H1 (cell line): ENCODE measurements around the gene NUDT6. TPM values are rescaled to one million over a fixed set of nuclear protein-coding genes. Genes with fewer than 3 reads are reported as not detected.

Experiments
- CTCF ChIA-PET: fragments of 300-600 bp; sonication (Branson Sonifier 250); formaldehyde crosslinking; loops from one replicate; lab custom pipeline; 2021; ENCODE audit not compliant: partially characterized antibody; lab: Charles Lee
- POLR2A ChIA-PET: fragments of 300-600 bp; sonication (Branson Sonifier 250); formaldehyde crosslinking; loops from one replicate; lab custom pipeline; 2021; ENCODE audit warnings: inconsistent platforms; ENCODE audit not compliant: partially characterized antibody; lab: Charles Lee
- DNase-seq, 2 experiments: peaks; one replicate each; pipeline versions ENCODE4 v3.0.0 to v3.0.0-alpha.2; 2010 to 2022; ENCODE audit warnings: low spot score in 2 of 2, low read depth in 1 of 2, mixed read lengths in 1 of 2
- FAIRE-seq: peaks from 2 replicates; lab custom pipeline; 2011; peaks lifted over from hg19 to GRCh38; lab: Jason Lieb, UNC
- H2AFZ ChIP-seq: 2 replicates; pipeline ENCODE4 v1.8.1; 2012; ENCODE audit warnings: low read length, inconsistent platforms
- H2AK5ac ChIP-seq: 2 replicates; pipeline ENCODE4 v1.6.1; 2013; ENCODE audit warnings: low read depth, low read length
- H2BK120ac ChIP-seq: replicated peaks from 2 replicates; pipeline ENCODE3; 2013; ENCODE audit warnings: low read depth, low read length, inconsistent platforms
- H2BK12ac ChIP-seq: 2 replicates; pipeline ENCODE4 v1.6.1; 2013; ENCODE audit warnings: low read depth, low read length
- H2BK15ac ChIP-seq: 2 replicates; pipeline ENCODE4 v1.6.1; 2013; ENCODE audit warnings: low read length
- H2BK20ac ChIP-seq: 2 replicates; pipeline ENCODE4 v1.6.1; 2013; ENCODE audit warnings: low read length
- H2BK5ac ChIP-seq: 2 replicates; pipeline ENCODE4 v1.6.1; 2013; ENCODE audit warnings: low read depth, low read length
- H3K14ac ChIP-seq: 2 replicates; pipeline ENCODE4 v1.6.1; 2013; ENCODE audit warnings: inconsistent platforms; ENCODE audit not compliant: insufficient read length
- H3K18ac ChIP-seq: 2 replicates; pipeline ENCODE4 v1.6.1; 2013; ENCODE audit warnings: low read length; ENCODE audit errors: extremely low read depth
- H3K23ac ChIP-seq: 2 replicates; pipeline ENCODE4 v1.6.1; 2013; ENCODE audit warnings: inconsistent platforms; ENCODE audit not compliant: insufficient read length
- H3K23me2 ChIP-seq: 2 replicates; pipeline ENCODE4 v1.6.1; 2013; ENCODE audit warnings: low read depth, low read length
- H3K27ac ChIP-seq: 2 replicates; pipeline ENCODE4 v1.6.1; 2011; ENCODE audit warnings: low read depth, low read length, inconsistent platforms
- H3K27me3 ChIP-seq, 4 experiments: replicated peaks in 1 of 4; 1 replicate in 1 of 4; 2 replicates in 3 of 4; pipeline versions ENCODE4 v1.6.1 to v1.8.1; 2011 to 2013; ENCODE audit warnings: low read length in 3 of 4, mild to moderate bottlenecking in 3 of 4, inconsistent platforms in 2 of 4, mixed read lengths in 2 of 4, moderate library complexity in 1 of 4; ENCODE audit not compliant: control insufficient read depth in 3 of 4, insufficient read depth in 3 of 4; ENCODE audit errors: extremely low read depth in 1 of 4
- H3K36me3 ChIP-seq, 4 experiments: 2 replicates each; pipeline versions ENCODE4 v1.6.1 to v1.8.1; 2011 to 2013; ENCODE audit warnings: mild to moderate bottlenecking in 4 of 4, low read length in 3 of 4, moderate library complexity in 2 of 4, control low read depth in 1 of 4, inconsistent platforms in 1 of 4; ENCODE audit not compliant: insufficient read depth in 4 of 4, control insufficient read depth in 2 of 4
- H3K4ac ChIP-seq: replicated peaks from 2 replicates; pipeline ENCODE3; 2013; ENCODE audit warnings: low read length, low read depth, mixed read lengths, inconsistent platforms; ENCODE audit not compliant: insufficient read length
- H3K4me1 ChIP-seq, 4 experiments: replicated peaks in 1 of 4; 1 replicate in 1 of 4; 2 replicates in 3 of 4; pipeline versions ENCODE4 v1.6.1 to v1.8.1; 2011 to 2013; ENCODE audit warnings: low read length in 3 of 4, inconsistent platforms in 2 of 4, mixed read lengths in 1 of 4; ENCODE audit not compliant: insufficient read depth in 4 of 4, control insufficient read depth in 3 of 4
- H3K4me2 ChIP-seq, 2 experiments: 2 replicates each; pipeline versions ENCODE4 v1.6.1 to v1.8.1; 2011 to 2013; ENCODE audit warnings: low read depth in 2 of 2, low read length in 2 of 2, control low read depth in 1 of 2, inconsistent platforms in 1 of 2, mild to moderate bottlenecking in 1 of 2; ENCODE audit not compliant: insufficient read depth in 1 of 2
- H3K4me3 ChIP-seq, 4 experiments: fragments of 200-600, 300-600 bp in 1 of 4; sonication (generic), shearing (Covaris generic), sonication (Bioruptor Twin) in 1 of 4; 2 replicates each; pipeline versions ENCODE4 v1.5.1 to v1.8.1; 2011 to 2016; ENCODE audit warnings: low read length in 4 of 4, low read depth in 3 of 4, control low read depth in 2 of 4, inconsistent platforms in 2 of 4, mild to moderate bottlenecking in 2 of 4, mixed read lengths in 1 of 4, moderate library complexity in 1 of 4; ENCODE audit not compliant: insufficient read depth in 2 of 4; ENCODE audit errors: extremely low read depth in 1 of 4
- H3K56ac ChIP-seq: replicated peaks from 2 replicates; pipeline ENCODE3; 2013; ENCODE audit warnings: low read depth, mild to moderate bottlenecking, mixed read lengths, low read length, inconsistent platforms; ENCODE audit not compliant: insufficient read length
- H3K79me1 ChIP-seq: 2 replicates; pipeline ENCODE4 v1.6.1; 2013; ENCODE audit warnings: low read depth, low read length, control low read depth
- H3K79me2 ChIP-seq, 2 experiments: 2 replicates each; pipeline versions ENCODE4 v1.6.1 to v1.8.1; 2012 to 2013; ENCODE audit warnings: low read length in 2 of 2, mild to moderate bottlenecking in 2 of 2, inconsistent platforms in 1 of 2; ENCODE audit not compliant: insufficient read depth in 2 of 2, control insufficient read depth in 1 of 2
- H3K9ac ChIP-seq, 4 experiments: replicated peaks in 1 of 4; 1 replicate in 1 of 4; 2 replicates in 3 of 4; pipeline versions ENCODE4 v1.6.1 to v1.8.1; 2011 to 2013; ENCODE audit warnings: low read depth in 3 of 4, low read length in 3 of 4, control low read depth in 2 of 4, mild to moderate bottlenecking in 2 of 4, moderate library complexity in 2 of 4, inconsistent platforms in 1 of 4; ENCODE audit errors: extremely low read depth in 1 of 4
- H3K9me3 ChIP-seq, 2 experiments: 2 replicates each; pipeline versions ENCODE4 v1.6.1 to v1.8.1; 2012 to 2013; ENCODE audit warnings: mild to moderate bottlenecking in 2 of 2, moderate library complexity in 2 of 2, control low read depth in 1 of 2, inconsistent platforms in 1 of 2, low read depth in 1 of 2, low read length in 1 of 2, mixed read lengths in 1 of 2; ENCODE audit not compliant: insufficient read depth in 2 of 2
- H4K20me1 ChIP-seq, 2 experiments: replicated peaks in 1 of 2; 2 replicates each; pipeline versions ENCODE3 to v1.8.1; 2011 to 2013; ENCODE audit warnings: inconsistent platforms in 2 of 2, low read length in 2 of 2, mild to moderate bottlenecking in 1 of 2; ENCODE audit not compliant: insufficient read depth in 2 of 2, control insufficient read depth in 1 of 2
- H4K5ac ChIP-seq: 2 replicates; pipeline ENCODE4 v1.6.1; 2013; ENCODE audit warnings: low read length, low read depth, mixed read lengths, inconsistent platforms; ENCODE audit not compliant: insufficient read length
- H4K8ac ChIP-seq: 2 replicates; pipeline ENCODE4 v1.8.0; 2013; ENCODE audit warnings: mild to moderate bottlenecking, moderate library complexity, low read length, inconsistent platforms; ENCODE audit not compliant: insufficient read depth; ENCODE audit errors: extremely low read depth
- H4K91ac ChIP-seq: replicated peaks from 2 replicates; pipeline ENCODE3; 2013; ENCODE audit warnings: low read length, mixed read lengths, inconsistent platforms; ENCODE audit not compliant: insufficient read length
- CBX8 ChIP-seq: fragments of 300-800, 300-1000 bp; sonication (generic); IDR thresholded peaks from 2 replicates; pipeline ENCODE4 v1.7.1; 2016; ENCODE audit warnings: low read depth, low read length, borderline replicate concordance
- CHD1 ChIP-seq: IDR thresholded peaks from 2 replicates; pipeline ENCODE4 v1.6.1; 2012; ENCODE audit warnings: low read depth, low read length, improper control_type of control experiment
- CTBP2 ChIP-seq: IDR thresholded peaks from 2 replicates; pipeline ENCODE4 v1.7.0; 2011; ENCODE audit warnings: borderline replicate concordance, mild to moderate bottlenecking, moderate library complexity, mixed read lengths, low read length; ENCODE audit not compliant: insufficient read depth, insufficient read length
- JUN ChIP-seq: IDR thresholded peaks from 2 replicates; pipeline ENCODE4 v1.6.1; 2011; ENCODE audit warnings: low read depth, mild to moderate bottlenecking, improper control_type of control experiment, low read length
- KDM5A ChIP-seq: fragments of 200-600 bp; IDR thresholded peaks from 2 replicates; pipeline ENCODE4 v1.7.1; 2012; ENCODE audit warnings: mild to moderate bottlenecking, low read length, inconsistent platforms, mixed read lengths
- RXRA ChIP-seq: IDR thresholded peaks from 2 replicates; pipeline ENCODE4 v1.6.1; 2011; ENCODE audit warnings: low read depth, mild to moderate bottlenecking, low read length, moderate library complexity; ENCODE audit not compliant: insufficient read depth
- SP2 ChIP-seq: IDR thresholded peaks from 2 replicates; pipeline ENCODE4 v1.6.1; 2012; ENCODE audit warnings: mild to moderate bottlenecking, low read length, inconsistent platforms
- TAF1 ChIP-seq: IDR thresholded peaks from 2 replicates; pipeline ENCODE4 v1.6.1; 2011; ENCODE audit warnings: mild to moderate bottlenecking, low read depth, low read length
- ZNF274 ChIP-seq: IDR thresholded peaks from 2 replicates; pipeline ENCODE4 v1.7.0; 2012; ENCODE audit warnings: low read length, borderline replicate concordance; ENCODE audit errors: extremely low read depth
- WGBS, 2 experiments: shearing (Covaris generic) in 1 of 2; methylation state at CpG; one replicate each; pipeline versions ENCODE4 v1.1.6 to v1.1.7; 2013 to 2015; ENCODE audit warnings: low lambda C conversion rate in 2 of 2, mixed read lengths in 2 of 2, inconsistent platforms in 1 of 2, low coverage in 1 of 2, missing lambda C conversion rate in 1 of 2; ENCODE audit not compliant: insufficient replicate concordance in 2 of 2, insufficient coverage in 1 of 2, insufficient read length in 1 of 2; ENCODE audit errors: extremely low coverage in 1 of 2, missing lambda C conversion rate in 1 of 2; 5-methylcytosine and 5-hydroxymethylcytosine counted together
- polyA plus RNA-seq, 7 experiments: library from polyadenylated mRNA; depleted of rRNA in 3 of 7; stranded (reverse) in 5 of 7; unstranded in 2 of 7; fragments of >200 nt in 5 of 7; fragments of 200-250 nt in 2 of 7; gene quantifications; 1 replicate in 5 of 7; 2 replicates in 1 of 7; 4 replicates in 1 of 7; pipeline versions ENCODE4 v1.2.1 to v1.2.3, GENCODE V29; 2011 to 2013; ENCODE audit warnings: missing spikeins in 2 of 7, mixed read lengths in 2 of 7
- total RNA-seq: library from RNA; stranded (reverse); fragmentation: NEBNext Ultra II Directional; extraction: Animal tissue kit (Norgen Biotek cat#: 25700); gene quantifications from 2 replicates; pipeline ENCODE4 v1.2.1, GENCODE V29; 2021

NUDT6 gene
- total and polyA plus RNA-seq, 2 of the 8 experiments (the other 6 are each of a cell fraction or from before 2014, with no cell fraction given) = 5.0 to 12.4 TPM

DNA sequence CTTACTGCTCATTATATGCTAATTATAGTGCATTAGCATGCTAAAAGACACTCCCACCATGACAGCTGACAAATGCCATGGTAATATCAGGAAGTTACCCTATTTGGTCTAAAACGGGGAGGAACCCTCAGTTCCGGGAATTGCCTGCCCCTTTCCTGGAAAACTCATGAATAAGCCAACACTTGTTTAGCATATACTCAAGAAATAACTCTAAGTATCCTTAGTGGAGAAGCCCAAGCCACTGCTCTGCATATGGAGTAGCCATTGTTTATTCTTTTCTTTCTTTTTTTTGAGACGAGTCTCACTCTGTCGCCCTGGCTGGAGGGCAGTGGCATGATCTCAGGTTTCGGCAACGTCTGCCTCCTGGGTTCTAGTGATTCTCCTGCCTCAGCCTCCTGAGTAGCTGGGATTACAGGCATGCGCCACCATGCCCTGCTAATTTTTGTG lies 15.5 kb downstream of the NUDT6 start:
- H2AFZ ChIP-seq = no peak overlapping the region
- H3K4ac ChIP-seq = no peak overlapping the region
- H3K27me3 ChIP-seq = no peaks in the 10 kb centered on the region
- no peak overlapping the region for H3K4me2 ChIP-seq
- H4K5ac ChIP-seq = no peak overlapping the region
- WGBS, 2 experiments = 96% methylated on average over 7 of the region's 7 CpGs; no CpG with 5 or more reads in 1 of the 2 experiments
- POLR2A ChIA-PET = interaction anchor here (1.0 kb wide), 1 partner anchor 14 kb away, joined by 3 read pairs; no protein-coding TSS in a partner anchor
- no peak overlapping the region for H2BK12ac ChIP-seq
- H3K9me3 ChIP-seq = no peaks in the 10 kb centered on the region
- H3K79me2 ChIP-seq = no peaks in the 10 kb centered on the region
- peaks cover 0 to 6% (median 0%) of the 10 kb centered on the region in 4 experiments; a peak in 3 of 8 replicates for H3K36me3 ChIP-seq
- H3K9ac ChIP-seq = no peak overlapping the region
- no peak overlapping the region for H2BK5ac ChIP-seq
- no peak overlapping the region for H3K56ac ChIP-seq
- H3K4me3 ChIP-seq = no peak overlapping the region
- H3K27ac ChIP-seq = no peak overlapping the region
- no peak overlapping the region for H3K18ac ChIP-seq
- DNase-seq (no peak), FAIRE-seq (no peak)
- no peak overlapping the region for H3K23ac ChIP-seq
- CTCF ChIA-PET = no interaction called here
- no peaks in the 10 kb centered on the region for H3K79me1 ChIP-seq
- H2AK5ac ChIP-seq = no peak overlapping the region
- no peak overlapping the region for H2BK15ac ChIP-seq
- H4K20me1 ChIP-seq = no peaks in the 10 kb centered on the region
- H2BK20ac ChIP-seq = no peak overlapping the region
- no peak overlapping the region for H2BK120ac ChIP-seq
- no peak overlapping the region for H4K8ac ChIP-seq
- no peak for TF ChIP-seq KDM5A
- no peak for TF ChIP-seq TAF1
- no peak for TF ChIP-seq JUN
- TF ChIP-seq SP2 = no peak
- TF ChIP-seq CTBP2 = no peak
- TF ChIP-seq RXRA = no peak
- TF ChIP-seq CHD1 = no peak
- TF ChIP-seq CBX8 = no peak
- no peak for TF ChIP-seq ZNF274
- no peaks in the 10 kb centered on the region for H3K23me2 ChIP-seq
- peaks cover 0 to 9% (median 4%) of the 10 kb centered on the region in 4 experiments; a peak in 3 of 7 replicates for H3K4me1 ChIP-seq
- H4K91ac ChIP-seq = no peak overlapping the region
- no peak overlapping the region for H3K14ac ChIP-seq
